K562 (cell line): ENCODE data around the gene FCSK. TPM values are rescaled to one million over a fixed set of nuclear protein-coding genes. Genes with fewer than 3 reads are reported as not detected.

ENCODE experiments used
- FOXK2 ChIP-seq, 2 experiments: fragments of 450-650 bp; IDR thresholded peaks in 1 of 2; conservative IDR thresholded peaks in 1 of 2; 2 replicates each; pipeline ENCODE4 v1.6.1; 2016; ENCODE audit warnings: low read depth in 2 of 2, mild to moderate bottlenecking in 1 of 2
- GABPA ChIP-seq: fragments of 200-800 bp; sonication (Bioruptor generic); conservative IDR thresholded peaks from 2 replicates; pipeline ENCODE4 v1.6.1; 2016; ENCODE audit warnings: low read depth, missing genetic modification characterization, missing compliant biosample characterization
- HBP1 ChIP-seq: fragments of 450-650 bp; formaldehyde crosslinking; IDR thresholded peaks from 2 replicates; pipeline ENCODE4 v1.4.0; 2022; ENCODE audit warnings: missing genetic modification characterization
- MTF1 ChIP-seq: fragments of 250-450 bp; sonication (Bioruptor Pico); IDR thresholded peaks from 2 replicates; pipeline ENCODE4 v1.9.0; 2021; ENCODE audit warnings: moderate library complexity, mild to moderate bottlenecking, inconsistent platforms, borderline replicate concordance
- NFRKB ChIP-seq: fragments of 450-650 bp; IDR thresholded peaks from 2 replicates; pipeline ENCODE4 v1.6.1; 2016; ENCODE audit warnings: low read depth
- NR4A1 ChIP-seq, 2 experiments: fragments of 250-450 bp in 1 of 2; fragments of 450-650 bp in 1 of 2; sonication (Bioruptor Pico) in 1 of 2; IDR thresholded peaks; 2 replicates each; pipeline versions ENCODE4 v1.4.0 to v1.6.1; 2016 to 2020; ENCODE audit warnings: mild to moderate bottlenecking in 2 of 2, missing compliant biosample characterization in 1 of 2, missing genetic modification characterization in 1 of 2, moderate library complexity in 1 of 2
- ZNF134 ChIP-seq: fragments of 250-450 bp; sonication (Bioruptor Pico); conservative IDR thresholded peaks from 2 replicates; pipeline ENCODE4 v1.4.0; 2020
- ZNF592 ChIP-seq: fragments of 450-650 bp; IDR thresholded peaks from 2 replicates; pipeline ENCODE4 v1.6.1; 2017; ENCODE audit warnings: antibody characterized with exemption, mild to moderate bottlenecking
- polyA plus RNA-seq, 8 experiments: library from polyadenylated mRNA; depleted of rRNA in 4 of 8; stranded (reverse) in 5 of 8; unstranded in 3 of 8; fragments of >200 nt; fragmentation: Nextera tagmentation in 2 of 8; fragmentation: Illumina TruSeq in 1 of 8; extraction: Ambion mirVana in 2 of 8; extraction: Trizol in 1 of 8; gene quantifications; 2 replicates each; pipeline versions ENCODE4 v1.2.1 to v1.2.3, GENCODE V29; 2011 to 2014; ENCODE audit warnings: inconsistent platforms in 1 of 8, missing spikeins in 1 of 8
- total RNA-seq, 7 experiments: library from RNA; depleted of rRNA in 6 of 7; stranded (reverse); fragments of >200 nt in 6 of 7; fragmentation: Illumina TruSeq in 2 of 7; extraction: Trizol in 2 of 7; gene quantifications; 2 replicates each; pipeline versions ENCODE4 v1.2.1 to v1.2.3, GENCODE V29; 2011 to 2021; ENCODE audit warnings: low replicate concordance in 1 of 7

Gene FCSK
- total and polyA plus RNA-seq, 9 of the 15 experiments (the other 6 are each of a cell fraction or from before 2014, with no cell fraction given) = 0.92 to 18.6 (median 8.3) TPM

- TF ChIP-seq NR4A1 (CRISPR knock-in tag; IDR thresholded peaks at IDR 0.05) = no peak
- peak; percentile 51; the same call in 1 of the 2 replicates for TF ChIP-seq NR4A1 (tag; IDR thresholded peaks at IDR 0.05)
- 0 out of 2 replicates have a peak, but pooled peaks have one; percentile 30 for TF ChIP-seq ZNF134 (CRISPR knock-in tag)
- TF ChIP-seq MTF1 (CRISPR knock-in tag) = no peak
- peak; percentile 94 for TF ChIP-seq ZNF592
- TF ChIP-seq GABPA (tag) = peak; percentile 68
- 0 out of 2 replicates have a peak, but pooled peaks have one; percentile 12 for TF ChIP-seq HBP1 (CRISPR knock-in tag)
- 0 out of 4 replicates have a peak, but pooled peaks of 1 of the 2 experiments have one; percentile 24 for TF ChIP-seq FOXK2 (conservative IDR thresholded peaks at IDR 0.05 in 1 of 2, IDR thresholded peaks at IDR 0.05 in 1 of 2; ENCODE audit: low read depth in 2 of 2)
- TF ChIP-seq NFRKB = peak; percentile 83
Measured at GRCh38 chr16:70430667-70431536, 23.5 kb upstream of the FCSK start (continued).
